OCI-LY1 (cell line): ENCODE measurements around the gene PPP1R3E.

ENCODE experiments used
- H2AFZ ChIP-seq: fragments of 200-600 bp; sonication (generic), shearing (Covaris generic); 2 replicates; pipeline ENCODE4 v1.6.0; 2014; ENCODE audit warnings: antibody characterized with exemption, mild to moderate bottlenecking, low read length
- H3F3A ChIP-seq: fragments of 200-600 bp; sonication (generic), shearing (Covaris generic); 2 replicates; pipeline ENCODE4 v1.6.0; 2014; ENCODE audit warnings: mild to moderate bottlenecking, antibody characterized with exemption, low read length, moderate library complexity; ENCODE audit not compliant: insufficient read depth
- H3K27ac ChIP-seq: fragments of 200-600 bp; sonication (generic); 2 replicates; pipeline ENCODE4 v1.5.1; 2014; ENCODE audit warnings: low read length, mixed run types, mild to moderate bottlenecking, low read depth; ENCODE audit not compliant: poor library complexity, severe bottlenecking
- H3K27me3 ChIP-seq: fragments of 200-600 bp; sonication (generic); 2 replicates; pipeline ENCODE4 v1.6.0; 2014; ENCODE audit warnings: antibody characterized with exemption, mild to moderate bottlenecking, low read length, moderate library complexity; ENCODE audit not compliant: insufficient read depth
- H3K36me3 ChIP-seq: fragments of 200-600 bp; sonication (generic); 2 replicates; pipeline ENCODE4 v1.6.1; 2014; ENCODE audit warnings: mild to moderate bottlenecking, antibody characterized with exemption, low read length, moderate library complexity, mixed read lengths; ENCODE audit not compliant: insufficient read depth
- H3K4me1 ChIP-seq: fragments of 200-600 bp; sonication (generic); 2 replicates; pipeline ENCODE4 v1.5.1; 2014; ENCODE audit warnings: mild to moderate bottlenecking, low read length, moderate library complexity; ENCODE audit not compliant: insufficient read depth, severe bottlenecking
- H3K4me2 ChIP-seq: fragments of 200-600 bp; sonication (generic), shearing (Covaris generic); 2 replicates; pipeline ENCODE4 v1.6.1; 2014; ENCODE audit warnings: low read length
- H3K4me3 ChIP-seq: fragments of 200-600 bp; sonication (generic); 2 replicates; pipeline ENCODE4 v1.5.1; 2014; ENCODE audit warnings: low read length, low read depth, mild to moderate bottlenecking, mixed read lengths; ENCODE audit not compliant: poor library complexity, severe bottlenecking
- H3K79me2 ChIP-seq: fragments of 200-600 bp; shearing (Covaris generic); 2 replicates; pipeline ENCODE4 v1.6.1; 2016; ENCODE audit warnings: mixed run types, low read length, mixed read lengths; ENCODE audit not compliant: insufficient read depth
- H3K9ac ChIP-seq: fragments of 200-600 bp; sonication (generic), shearing (Covaris generic); 2 replicates; pipeline ENCODE4 v1.6.1; 2014; ENCODE audit warnings: mild to moderate bottlenecking, low read length, mixed read lengths
- H3K9me2 ChIP-seq: fragments of 200-600 bp; sonication (generic), shearing (Covaris generic); 2 replicates; pipeline ENCODE4 v1.6.1; 2014; ENCODE audit warnings: low read depth, mild to moderate bottlenecking, low read length, mixed read lengths
- H3K9me3 ChIP-seq: fragments of 200-600 bp; shearing (Covaris generic); 2 replicates; pipeline ENCODE4 v1.6.1; 2014; ENCODE audit warnings: low read length, mixed read lengths
- H4K20me1 ChIP-seq: fragments of 200-600 bp; sonication (generic), shearing (Covaris generic); 2 replicates; pipeline ENCODE4 v1.6.0; 2016; ENCODE audit warnings: mild to moderate bottlenecking, low read length; ENCODE audit not compliant: insufficient read depth
- CTCF ChIP-seq: fragments of 200-600 bp; sonication (generic), shearing (Covaris generic); IDR thresholded peaks from 2 replicates; pipeline ENCODE4 v1.5.1; 2017; ENCODE audit warnings: mild to moderate bottlenecking, antibody characterized with exemption, low read length, moderate library complexity, mixed read lengths
- EZH2 ChIP-seq: fragments of 200-600 bp; sonication (generic), shearing (Covaris generic); IDR thresholded peaks from 2 replicates; pipeline ENCODE4 v1.8.0; 2017; ENCODE audit warnings: borderline replicate concordance, mixed run types, mild to moderate bottlenecking, antibody characterized with exemption, low read length, moderate library complexity, mixed read lengths

Gene PPP1R3E

DNA sequence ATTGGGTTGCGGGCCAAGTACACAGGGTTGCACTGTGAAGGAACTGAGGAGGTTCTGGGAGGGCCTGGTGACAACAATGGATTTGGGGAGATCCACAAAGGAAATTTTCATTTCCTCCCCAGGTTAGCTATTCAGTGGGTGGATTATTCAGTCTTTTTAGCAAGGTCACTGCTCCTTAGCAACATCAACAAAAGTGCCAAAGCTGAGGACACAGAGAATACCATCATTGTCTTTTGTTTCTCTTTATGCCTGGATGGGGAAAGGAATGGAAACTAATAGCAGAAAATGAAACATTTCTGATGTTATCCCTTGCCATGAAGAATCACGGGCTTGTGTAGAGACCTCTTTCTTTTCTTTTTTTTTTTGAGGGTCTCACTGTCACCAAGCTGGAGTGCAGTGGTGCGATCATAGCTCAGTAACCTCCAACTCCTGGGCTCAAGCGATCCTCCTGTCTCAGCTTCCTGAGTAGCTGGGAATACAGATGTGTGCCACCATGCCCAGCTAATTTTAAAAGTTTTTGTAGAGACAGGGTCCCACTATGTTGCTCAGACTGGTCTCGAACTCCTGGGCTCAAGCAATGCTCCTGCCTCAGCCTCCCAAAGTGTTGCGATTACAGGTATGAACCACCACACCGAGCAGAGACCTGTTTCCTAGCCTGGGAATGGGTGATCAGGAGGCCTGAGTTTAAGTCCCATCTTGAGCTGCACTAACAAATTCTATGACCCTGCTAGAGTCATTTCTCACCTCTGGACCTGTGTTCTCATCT lies 6.5 kb downstream of the PPP1R3E start:
- Histone ChIP-seq H3K79me2 (no peaks in the 10 kb centered on the region), H3K4me1 (peaks cover 27% of the 10 kb centered on the region), H3K27me3 (no peaks in the 10 kb centered on the region; the same call in 1 of the 2 replicates), H4K20me1 (no peaks in the 10 kb centered on the region), H3K9me2 (no peaks in the 10 kb centered on the region), H3K9me3 (no peaks in the 10 kb centered on the region), H3K4me2 (no peak overlapping the region), H3K27ac (no peak overlapping the region), H3K4me3 (no peak overlapping the region), H3F3A (no peaks in the 10 kb centered on the region), H3K9ac (no peak overlapping the region), H3K36me3 (peaks cover 17% of the 10 kb centered on the region; the same call in 1 of the 2 replicates), H2AFZ (no peak overlapping the region)
- TF ChIP-seq CTCF (no peak), EZH2 (no peak)

DNA sequence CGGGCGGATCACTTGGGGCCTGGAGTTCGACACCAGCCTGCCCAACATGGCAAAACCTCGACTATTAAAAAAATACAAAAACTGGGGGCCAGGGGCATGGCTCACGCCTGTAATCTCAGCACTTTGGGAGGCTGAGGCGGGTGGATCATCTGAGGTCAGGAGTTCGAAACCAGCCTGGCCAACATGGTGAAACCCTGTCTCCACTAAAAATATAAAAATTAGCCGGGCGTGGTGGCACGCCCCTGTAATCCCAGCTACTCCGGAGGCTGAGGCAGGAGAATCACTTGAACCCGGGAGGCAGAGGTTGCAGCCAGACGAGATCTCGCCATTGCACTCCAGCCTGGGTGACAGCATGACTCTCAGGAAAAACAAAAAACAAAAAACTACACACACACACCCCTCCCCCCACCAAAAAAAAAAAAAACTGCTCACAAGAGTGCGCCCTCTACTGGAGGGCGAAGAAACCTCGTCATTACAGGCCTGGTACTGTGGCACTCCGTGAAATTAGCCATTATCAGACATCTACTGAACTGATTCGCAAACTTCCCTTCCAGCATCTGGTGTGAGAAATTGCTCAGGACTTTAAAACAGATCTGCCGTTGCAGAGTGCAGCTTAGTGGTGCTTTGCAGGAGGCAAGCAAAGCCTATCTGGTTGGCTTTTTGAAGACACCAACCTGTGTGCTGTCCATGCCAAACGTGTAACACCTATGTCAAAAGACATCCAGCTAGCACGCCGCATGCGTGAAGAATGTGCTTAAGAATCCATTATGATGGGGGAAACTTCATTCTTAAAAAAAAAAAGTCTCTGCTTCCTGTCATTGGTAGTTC lies 7.7 kb downstream of the PPP1R3E start:
- H3K9me3 ChIP-seq, result no peaks in the 10 kb centered on the region
- H3K4me1 ChIP-seq, result peaks cover 19% of the 10 kb centered on the region
- H3K36me3 ChIP-seq, result peaks cover 17% of the 10 kb centered on the region; the same call in 1 of the 2 replicates
- H4K20me1 ChIP-seq, result no peaks in the 10 kb centered on the region
- H3K4me3 ChIP-seq, result peak overlapping the region; percentile 21
- peak overlapping the region; percentile 49 for H3K27ac ChIP-seq
- H2AFZ ChIP-seq, result no peak overlapping the region
- TF ChIP-seq EZH2 (no peak), CTCF (peak; percentile 91)
- H3K9ac ChIP-seq, result peak overlapping the region; percentile 31; the same call in 1 of the 2 replicates
- no peaks in the 10 kb centered on the region for H3K79me2 ChIP-seq
- no peaks in the 10 kb centered on the region for H3F3A ChIP-seq
- no peaks in the 10 kb centered on the region; the same call in 1 of the 2 replicates for H3K27me3 ChIP-seq
- peak overlapping the region; percentile 46; the same call in 1 of the 2 replicates for H3K4me2 ChIP-seq
- H3K9me2 ChIP-seq, result no peaks in the 10 kb centered on the region

DNA sequence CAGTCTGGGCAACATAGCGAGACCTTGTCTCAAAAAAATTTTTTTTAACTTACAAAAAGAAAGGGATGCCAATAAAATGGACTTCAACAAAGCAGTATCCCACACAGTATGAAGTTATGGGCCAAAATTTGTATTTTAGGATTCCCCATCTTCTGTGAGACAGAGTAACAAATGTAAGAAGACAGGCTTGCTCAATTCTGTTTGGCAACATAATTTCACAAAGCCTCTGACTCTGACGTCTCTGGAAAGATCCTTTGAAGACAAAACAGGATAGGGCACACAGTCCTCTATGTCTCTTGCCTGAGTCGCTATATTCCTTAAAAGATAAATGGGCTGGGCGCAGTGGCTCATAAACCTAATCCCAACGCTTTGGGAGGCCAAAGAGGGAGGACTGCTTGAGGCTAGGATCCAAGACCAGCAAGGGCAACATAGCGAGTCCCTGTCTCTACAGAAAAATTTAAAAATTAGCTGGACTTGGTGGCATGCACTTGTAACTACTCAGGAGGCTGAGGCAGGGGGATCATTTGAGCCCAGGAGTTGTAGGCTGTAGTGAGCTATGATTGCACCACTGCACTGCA lies 15.7 kb downstream of the PPP1R3E start:
- H2AFZ ChIP-seq, result no peak overlapping the region
- H3K27me3 ChIP-seq, result no peaks in the 10 kb centered on the region
- H3K4me1 ChIP-seq, result peaks cover 22% of the 10 kb centered on the region
- no peak overlapping the region for H3K27ac ChIP-seq
- no peaks in the 10 kb centered on the region for H4K20me1 ChIP-seq
- no peaks in the 10 kb centered on the region for H3F3A ChIP-seq
- H3K79me2 ChIP-seq, result no peaks in the 10 kb centered on the region
- H3K4me3 ChIP-seq, result peak overlapping the region; percentile 80
- peak overlapping the region; percentile 98 for H3K4me2 ChIP-seq
- TF ChIP-seq CTCF (no peak), EZH2 (no peak)
- no peaks in the 10 kb centered on the region for H3K9me2 ChIP-seq
- no peaks in the 10 kb centered on the region for H3K9me3 ChIP-seq
- H3K36me3 ChIP-seq, result no peaks in the 10 kb centered on the region
- peak overlapping the region; percentile 83 for H3K9ac ChIP-seq
